A673 (cell line): ENCODE results near the gene PACS1. TPM values are rescaled to one million over a fixed set of nuclear protein-coding genes. Genes with fewer than 3 reads are reported as not detected.
A peak's percentile ranks its signal among the peaks of the same experiment; 100 is the strongest.

ENCODE experiments used
- BruUV-seq: library from RNA; stranded (reverse); fragments of 400-500 nt; replicated peaks from 2 replicates; lab custom pipeline; 2021; lab: Mats Ljungman, UMichigan
- CTCF ChIA-PET: fragments of 300-600 bp; sonication (Branson Sonifier 250); formaldehyde crosslinking; loops from one replicate; lab custom pipeline; 2022; ENCODE audit warnings: antibody characterized with exemption; lab: Charles Lee
- POLR2A ChIA-PET: fragments of 300-600 bp; sonication (Branson Sonifier 250); formaldehyde crosslinking; loops from one replicate; lab custom pipeline; 2022; ENCODE audit warnings: antibody characterized with exemption; ENCODE audit not compliant: low non-redundant PET; lab: Charles Lee
- DNase-seq: peaks from one replicate; pipeline ENCODE4 v3.0.0-alpha.2; 2015; ENCODE audit warnings: low spot score
- H3K27ac ChIP-seq: fragments of 200-600 bp; sonication (generic); 2 replicates; pipeline ENCODE4 v1.5.1; 2016; ENCODE audit warnings: mixed run types, low read depth, mild to moderate bottlenecking, mixed read lengths, antibody characterized with exemption, low read length; ENCODE audit not compliant: poor library complexity, severe bottlenecking
- H3K27me3 ChIP-seq: fragments of 200-600 bp; sonication (generic); replicated peaks from 2 replicates; pipeline ENCODE4 v1.6.1; 2017; ENCODE audit warnings: mixed run types, low read depth, mild to moderate bottlenecking, mixed read lengths, antibody characterized with exemption, low read length; ENCODE audit not compliant: insufficient read depth, poor library complexity
- H3K36me3 ChIP-seq: fragments of 200-600 bp; sonication (generic); 2 replicates; pipeline ENCODE4 v1.6.1; 2016; ENCODE audit warnings: mixed run types, mild to moderate bottlenecking, mixed read lengths, antibody characterized with exemption, low read length; ENCODE audit not compliant: insufficient read depth, poor library complexity, severe bottlenecking
- H3K4me1 ChIP-seq: fragments of 200-600 bp; sonication (generic); 2 replicates; pipeline ENCODE4 v1.6.1; 2017; ENCODE audit warnings: mixed run types, mild to moderate bottlenecking, mixed read lengths, antibody characterized with exemption, low read length; ENCODE audit not compliant: insufficient read depth, poor library complexity, severe bottlenecking
- H3K4me3 ChIP-seq: fragments of 200-600 bp; sonication (generic); 2 replicates; pipeline ENCODE4 v1.5.1; 2016; ENCODE audit warnings: low read depth, mixed run types, mild to moderate bottlenecking, mixed read lengths, low read length; ENCODE audit not compliant: poor library complexity, severe bottlenecking
- H3K9me3 ChIP-seq: fragments of 200-600 bp; sonication (generic); 2 replicates; pipeline ENCODE4 v1.6.1; 2016; ENCODE audit warnings: mixed run types, low read depth, mild to moderate bottlenecking, mixed read lengths, antibody characterized with exemption, low read length; ENCODE audit not compliant: poor library complexity, severe bottlenecking
- EZH2 ChIP-seq: fragments of 200-600 bp; sonication (generic); IDR thresholded peaks from 2 replicates; pipeline ENCODE4 v1.6.1; 2017; ENCODE audit warnings: borderline replicate concordance, low read depth, mild to moderate bottlenecking, mixed read lengths, antibody characterized with exemption, low read length; ENCODE audit not compliant: poor library complexity, severe bottlenecking
- intact Hi-C: fragments of 100-400 bp; cut with micrococcal nuclease; formaldehyde crosslinking; loops from one replicate; pipeline ENCODE4 v1.10.0; 2022; ENCODE audit not compliant: unreplicated experiment
- total RNA-seq: library from RNA; stranded (reverse); gene quantifications from 2 replicates; pipeline ENCODE4 v1.2.3, GENCODE V29; 2021
- TF ChIP-seq, protein P1 (sequence below): fragments of 300-800, 200-600 bp; sonication (generic); conservative IDR thresholded peaks from 2 replicates; pipeline ENCODE4 v1.5.1; 2017; ENCODE audit warnings: low read depth, mild to moderate bottlenecking, antibody characterized with exemption, low read length, moderate library complexity, mixed read lengths

PACS1 gene
- total RNA-seq, 1 experiment from 2014 or later = 75.7 TPM

DNA sequence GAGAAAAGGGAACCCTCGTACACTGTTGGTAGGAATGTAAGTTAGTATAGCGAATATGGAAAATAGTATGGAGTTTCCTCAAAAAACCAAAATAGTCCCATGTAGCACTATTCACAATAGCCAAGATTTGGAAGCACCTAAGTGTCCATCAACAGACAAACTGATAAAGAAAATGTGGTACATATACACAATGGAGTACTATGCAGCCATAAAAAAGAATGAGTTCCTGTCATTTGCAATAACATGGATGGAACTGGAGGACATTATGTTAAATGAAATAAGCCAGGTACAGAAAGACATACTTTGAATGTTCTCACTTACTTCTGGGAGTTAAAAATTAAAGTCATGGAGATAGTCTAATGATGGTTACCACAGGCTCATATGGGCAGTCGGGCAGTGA, 134.3 kb downstream of the PACS1 start:
- H3K9me3 ChIP-seq = peaks cover 11% of the 10 kb centered on the region
- H3K36me3 ChIP-seq = no peaks in the 10 kb centered on the region
- POLR2A ChIA-PET = no interaction called here
- TSS peak; percentile 11 for BruUV-seq
- intact Hi-C loops = no loop called here
- no peaks in the 10 kb centered on the region for H3K4me1 ChIP-seq
- CTCF ChIA-PET = no interaction called here
- H3K27me3 ChIP-seq = no peaks in the 10 kb centered on the region
- TF ChIP-seq, protein P1, sequence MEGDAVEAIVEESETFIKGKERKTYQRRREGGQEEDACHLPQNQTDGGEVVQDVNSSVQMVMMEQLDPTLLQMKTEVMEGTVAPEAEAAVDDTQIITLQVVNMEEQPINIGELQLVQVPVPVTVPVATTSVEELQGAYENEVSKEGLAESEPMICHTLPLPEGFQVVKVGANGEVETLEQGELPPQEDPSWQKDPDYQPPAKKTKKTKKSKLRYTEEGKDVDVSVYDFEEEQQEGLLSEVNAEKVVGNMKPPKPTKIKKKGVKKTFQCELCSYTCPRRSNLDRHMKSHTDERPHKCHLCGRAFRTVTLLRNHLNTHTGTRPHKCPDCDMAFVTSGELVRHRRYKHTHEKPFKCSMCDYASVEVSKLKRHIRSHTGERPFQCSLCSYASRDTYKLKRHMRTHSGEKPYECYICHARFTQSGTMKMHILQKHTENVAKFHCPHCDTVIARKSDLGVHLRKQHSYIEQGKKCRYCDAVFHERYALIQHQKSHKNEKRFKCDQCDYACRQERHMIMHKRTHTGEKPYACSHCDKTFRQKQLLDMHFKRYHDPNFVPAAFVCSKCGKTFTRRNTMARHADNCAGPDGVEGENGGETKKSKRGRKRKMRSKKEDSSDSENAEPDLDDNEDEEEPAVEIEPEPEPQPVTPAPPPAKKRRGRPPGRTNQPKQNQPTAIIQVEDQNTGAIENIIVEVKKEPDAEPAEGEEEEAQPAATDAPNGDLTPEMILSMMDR = no peak
- no peak for TF ChIP-seq EZH2
- no peak overlapping the region for H3K27ac ChIP-seq
- no peak for DNase-seq
- no peak overlapping the region for H3K4me3 ChIP-seq

- no TSS peak for BruUV-seq
- POLR2A ChIA-PET = no interaction called here
- H3K4me1 ChIP-seq = no peaks in the 10 kb centered on the region
- no peak for DNase-seq
- intact Hi-C loops = no loop called here
- H3K27ac ChIP-seq = no peak overlapping the region
- peaks cover under 1% of the 10 kb centered on the region for H3K36me3 ChIP-seq
- no peak for TF ChIP-seq EZH2
- TF ChIP-seq, protein P1 = no peak
- H3K4me3 ChIP-seq = no peak overlapping the region
- H3K27me3 ChIP-seq = no peaks in the 10 kb centered on the region
- no peaks in the 10 kb centered on the region for H3K9me3 ChIP-seq
- CTCF ChIA-PET = no interaction called here
These were observed 137.7 kb downstream of the PACS1 start for GRCh38 chr11:66207816-66208215.

GRCh38 chr11:66211100-66211499, 141.0 kb downstream of the PACS1 start:
- CTCF ChIA-PET = no interaction called here
- Histone ChIP-seq H3K9me3 (no peaks in the 10 kb centered on the region), H3K4me1 (no peaks in the 10 kb centered on the region), H3K4me3 (no peak overlapping the region), H3K27ac (no peak overlapping the region), H3K27me3 (no peaks in the 10 kb centered on the region), H3K36me3 (peaks cover 8% of the 10 kb centered on the region)
- POLR2A ChIA-PET = no interaction called here
- no peak for DNase-seq
- no TSS peak for BruUV-seq
- intact Hi-C loops = no loop called here
- TF ChIP-seq, protein P1 = no peak
- no peak for TF ChIP-seq EZH2
